HepG2 (cell line): ENCODE measurements around the gene STK10. TPM values are rescaled to one million over a fixed set of nuclear protein-coding genes. Genes with fewer than 3 reads are reported as not detected.

Source experiments
- DMAP1 ChIP-seq: IDR thresholded peaks from 2 replicates; pipeline ENCODE4 v1.6.1; 2016
- HNRNPH1 ChIP-seq: fragments of 200-400 bp; formaldehyde crosslinking; optimal IDR thresholded peaks from 2 replicates; pipeline ENCODE3; 2017; ENCODE audit warnings: mild to moderate bottlenecking, low read depth, low read length
- HOXA9 ChIP-seq: sonication (generic); formaldehyde crosslinking; IDR thresholded peaks from 2 replicates; pipeline ENCODE4 v1.8.1; 2022; ENCODE audit warnings: missing genetic modification reagents, mild to moderate bottlenecking, moderate library complexity, borderline replicate concordance
- KLF16 ChIP-seq, 2 experiments: sonication (generic) in 1 of 2; formaldehyde crosslinking in 1 of 2; IDR thresholded peaks; 2 replicates each; pipeline versions ENCODE4 v1.6.1 to v1.8.0; 2016 to 2023; ENCODE audit warnings: missing genetic modification reagents in 2 of 2, missing compliant biosample characterization in 1 of 2
- KLF9 ChIP-seq: IDR thresholded peaks from 2 replicates; pipeline ENCODE4 v1.6.1; 2016; ENCODE audit warnings: low read depth
- NCOR1 ChIP-seq: fragments of 200-600 bp; sonication (generic); IDR thresholded peaks from 2 replicates; pipeline ENCODE4 v1.7.0; 2017; ENCODE audit warnings: antibody characterized with exemption, low read length, borderline replicate concordance
- RARG ChIP-seq: sonication (generic); formaldehyde crosslinking; IDR thresholded peaks from 2 replicates; pipeline ENCODE4 v1.4.0; 2020; ENCODE audit warnings: low read depth, mild to moderate bottlenecking, missing genetic modification reagents
- SPEN ChIP-seq: sonication (generic); formaldehyde crosslinking; IDR thresholded peaks from 2 replicates; pipeline ENCODE4 v1.5.1; 2020; ENCODE audit warnings: low read depth, mild to moderate bottlenecking, missing genetic modification reagents
- SRY ChIP-seq: sonication (generic); formaldehyde crosslinking; IDR thresholded peaks from 2 replicates; pipeline ENCODE4 v1.8.0; 2022; ENCODE audit warnings: mild to moderate bottlenecking, missing genetic modification reagents
- TBP ChIP-seq: sonication (generic); formaldehyde crosslinking; IDR thresholded peaks from 2 replicates; pipeline ENCODE4 v1.5.0; 2020; ENCODE audit warnings: missing genetic modification reagents
- ZC3H4 ChIP-seq: sonication (generic); formaldehyde crosslinking; IDR thresholded peaks from 2 replicates; pipeline ENCODE4 v1.4.0; 2020; ENCODE audit warnings: missing genetic modification reagents, borderline replicate concordance
- ZNF274 ChIP-seq: sonication (generic); formaldehyde crosslinking; IDR thresholded peaks from 2 replicates; pipeline ENCODE4 v1.5.1; 2020; ENCODE audit warnings: mild to moderate bottlenecking, missing genetic modification reagents
- ZNF552 ChIP-seq: sonication (generic); formaldehyde crosslinking; IDR thresholded peaks from 2 replicates; pipeline ENCODE4 v1.9.0; 2022; ENCODE audit warnings: missing genetic modification reagents, mild to moderate bottlenecking, borderline replicate concordance
- ZNF703 ChIP-seq: sonication (generic); formaldehyde crosslinking; IDR thresholded peaks from 2 replicates; pipeline ENCODE4 v1.5.1; 2020; ENCODE audit warnings: missing genetic modification reagents, mild to moderate bottlenecking, moderate library complexity, borderline replicate concordance
- polyA plus RNA-seq, 8 experiments: library from polyadenylated mRNA; depleted of rRNA in 3 of 8; stranded (reverse) in 7 of 8; unstranded in 1 of 8; fragments of >200 nt; fragmentation: Illumina TruSeq in 4 of 8; extraction: Trizol in 4 of 8; gene quantifications; 2 replicates each; pipeline versions ENCODE4 v1.2.1 to v1.2.3, GENCODE V29; 2011 to 2016; ENCODE audit warnings: low read depth in 4 of 8, missing spikeins in 1 of 8, mixed read lengths in 1 of 8; ENCODE audit not compliant: insufficient read depth in 1 of 8
- total RNA-seq, 5 experiments: library from RNA; depleted of rRNA; stranded (reverse); fragments of >200 nt; fragmentation: Illumina TruSeq; extraction: Trizol; gene quantifications; 2 replicates each; pipeline ENCODE4 v1.2.3, GENCODE V29; 2016; ENCODE audit warnings: low read depth in 1 of 5
- TF ChIP-seq, protein P1 (sequence below): sonication (generic); formaldehyde crosslinking; IDR thresholded peaks from 2 replicates; pipeline ENCODE4 v1.5.1; 2020; ENCODE audit warnings: mild to moderate bottlenecking, missing genetic modification reagents, moderate library complexity
- TF ChIP-seq, protein P2 (sequence below): IDR thresholded peaks from 2 replicates; pipeline ENCODE4 v1.6.1; 2018; ENCODE audit warnings: missing genetic modification reagents
- TF ChIP-seq, protein P3 (sequence below): sonication (generic); formaldehyde crosslinking; IDR thresholded peaks from 2 replicates; pipeline ENCODE4 v1.8.1; 2022; ENCODE audit warnings: mild to moderate bottlenecking, missing genetic modification reagents
- TF ChIP-seq, protein P4 (sequence below): sonication (generic); formaldehyde crosslinking; IDR thresholded peaks from 2 replicates; pipeline ENCODE4 v1.5.0; 2020; ENCODE audit warnings: mild to moderate bottlenecking, low read depth, missing genetic modification reagents, borderline replicate concordance
- TF ChIP-seq, protein P5 (sequence below): sonication (generic); formaldehyde crosslinking; IDR thresholded peaks from 2 replicates; pipeline ENCODE4 v1.8.1; 2023; ENCODE audit warnings: mild to moderate bottlenecking, missing genetic modification reagents
- TF ChIP-seq, protein P6 (sequence below): IDR thresholded peaks from 2 replicates; pipeline ENCODE4 v1.6.1; 2012; ENCODE audit warnings: inconsistent platforms

STK10 gene
- total and polyA plus RNA-seq, 2 of the 13 experiments (the other 11 are each of a cell fraction or from before 2014, with no cell fraction given), result 7.0 to 7.2 TPM

DNA sequence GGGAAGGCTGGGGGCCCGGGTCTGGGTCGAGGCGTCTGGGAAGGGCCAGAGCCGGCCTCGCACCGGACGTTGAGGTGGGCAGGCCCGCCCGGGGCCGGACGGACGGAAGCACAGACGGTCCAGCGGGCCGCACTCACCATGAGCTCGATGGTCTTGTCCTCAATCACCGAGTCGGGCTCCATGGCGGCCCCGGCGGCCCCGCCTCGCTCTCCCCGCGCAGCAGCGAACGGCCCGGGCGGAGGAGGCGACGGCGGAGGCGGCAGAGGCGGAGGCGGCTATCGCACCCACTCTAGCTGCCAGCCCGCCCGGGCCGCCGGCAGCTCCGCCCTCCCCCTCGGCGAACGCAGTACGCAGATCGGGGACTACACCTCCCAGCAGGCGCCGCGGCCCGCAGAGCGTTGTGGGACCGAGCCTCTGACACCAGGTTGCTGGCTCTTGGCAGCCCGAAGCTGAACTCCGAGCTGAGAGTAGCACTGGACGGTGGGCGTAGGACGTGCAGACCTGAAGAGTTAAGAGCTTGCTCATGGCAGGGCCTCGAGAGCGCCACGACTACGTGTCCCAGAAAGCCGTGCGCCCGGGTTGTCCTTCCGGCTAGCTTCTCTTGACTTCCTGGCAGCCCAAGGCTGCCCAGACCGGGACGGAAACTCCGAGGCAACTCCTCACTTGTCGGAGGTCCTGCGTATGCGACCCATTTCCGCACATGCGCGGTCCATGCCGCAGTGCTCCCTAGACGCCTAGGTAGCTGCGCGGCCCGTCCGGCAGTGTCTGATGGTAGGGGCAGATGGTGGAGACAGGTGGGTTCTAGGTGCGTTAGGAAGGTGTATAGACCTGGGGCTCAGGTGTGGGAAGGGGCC lies 181.5 kb downstream of the STK10 start, which contains the start of gene FBXW11 (continued):
- TF ChIP-seq, protein P1, sequence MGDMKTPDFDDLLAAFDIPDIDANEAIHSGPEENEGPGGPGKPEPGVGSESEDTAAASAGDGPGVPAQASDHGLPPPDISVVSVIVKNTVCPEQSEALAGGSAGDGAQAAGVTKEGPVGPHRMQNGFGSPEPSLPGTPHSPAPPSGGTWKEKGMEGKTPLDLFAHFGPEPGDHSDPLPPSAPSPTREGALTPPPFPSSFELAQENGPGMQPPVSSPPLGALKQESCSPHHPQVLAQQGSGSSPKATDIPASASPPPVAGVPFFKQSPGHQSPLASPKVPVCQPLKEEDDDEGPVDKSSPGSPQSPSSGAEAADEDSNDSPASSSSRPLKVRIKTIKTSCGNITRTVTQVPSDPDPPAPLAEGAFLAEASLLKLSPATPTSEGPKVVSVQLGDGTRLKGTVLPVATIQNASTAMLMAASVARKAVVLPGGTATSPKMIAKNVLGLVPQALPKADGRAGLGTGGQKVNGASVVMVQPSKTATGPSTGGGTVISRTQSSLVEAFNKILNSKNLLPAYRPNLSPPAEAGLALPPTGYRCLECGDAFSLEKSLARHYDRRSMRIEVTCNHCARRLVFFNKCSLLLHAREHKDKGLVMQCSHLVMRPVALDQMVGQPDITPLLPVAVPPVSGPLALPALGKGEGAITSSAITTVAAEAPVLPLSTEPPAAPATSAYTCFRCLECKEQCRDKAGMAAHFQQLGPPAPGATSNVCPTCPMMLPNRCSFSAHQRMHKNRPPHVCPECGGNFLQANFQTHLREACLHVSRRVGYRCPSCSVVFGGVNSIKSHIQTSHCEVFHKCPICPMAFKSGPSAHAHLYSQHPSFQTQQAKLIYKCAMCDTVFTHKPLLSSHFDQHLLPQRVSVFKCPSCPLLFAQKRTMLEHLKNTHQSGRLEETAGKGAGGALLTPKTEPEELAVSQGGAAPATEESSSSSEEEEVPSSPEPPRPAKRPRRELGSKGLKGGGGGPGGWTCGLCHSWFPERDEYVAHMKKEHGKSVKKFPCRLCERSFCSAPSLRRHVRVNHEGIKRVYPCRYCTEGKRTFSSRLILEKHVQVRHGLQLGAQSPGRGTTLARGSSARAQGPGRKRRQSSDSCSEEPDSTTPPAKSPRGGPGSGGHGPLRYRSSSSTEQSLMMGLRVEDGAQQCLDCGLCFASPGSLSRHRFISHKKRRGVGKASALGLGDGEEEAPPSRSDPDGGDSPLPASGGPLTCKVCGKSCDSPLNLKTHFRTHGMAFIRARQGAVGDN (CRISPR knock-in tag), result peak; percentile 86
- TF ChIP-seq, protein P2, sequence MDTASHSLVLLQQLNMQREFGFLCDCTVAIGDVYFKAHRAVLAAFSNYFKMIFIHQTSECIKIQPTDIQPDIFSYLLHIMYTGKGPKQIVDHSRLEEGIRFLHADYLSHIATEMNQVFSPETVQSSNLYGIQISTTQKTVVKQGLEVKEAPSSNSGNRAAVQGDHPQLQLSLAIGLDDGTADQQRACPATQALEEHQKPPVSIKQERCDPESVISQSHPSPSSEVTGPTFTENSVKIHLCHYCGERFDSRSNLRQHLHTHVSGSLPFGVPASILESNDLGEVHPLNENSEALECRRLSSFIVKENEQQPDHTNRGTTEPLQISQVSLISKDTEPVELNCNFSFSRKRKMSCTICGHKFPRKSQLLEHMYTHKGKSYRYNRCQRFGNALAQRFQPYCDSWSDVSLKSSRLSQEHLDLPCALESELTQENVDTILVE, result peak; percentile 93
- TF ChIP-seq, protein P3, sequence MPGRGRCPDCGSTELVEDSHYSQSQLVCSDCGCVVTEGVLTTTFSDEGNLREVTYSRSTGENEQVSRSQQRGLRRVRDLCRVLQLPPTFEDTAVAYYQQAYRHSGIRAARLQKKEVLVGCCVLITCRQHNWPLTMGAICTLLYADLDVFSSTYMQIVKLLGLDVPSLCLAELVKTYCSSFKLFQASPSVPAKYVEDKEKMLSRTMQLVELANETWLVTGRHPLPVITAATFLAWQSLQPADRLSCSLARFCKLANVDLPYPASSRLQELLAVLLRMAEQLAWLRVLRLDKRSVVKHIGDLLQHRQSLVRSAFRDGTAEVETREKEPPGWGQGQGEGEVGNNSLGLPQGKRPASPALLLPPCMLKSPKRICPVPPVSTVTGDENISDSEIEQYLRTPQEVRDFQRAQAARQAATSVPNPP (CRISPR knock-in tag), result no peak
- TF ChIP-seq, protein P4, sequence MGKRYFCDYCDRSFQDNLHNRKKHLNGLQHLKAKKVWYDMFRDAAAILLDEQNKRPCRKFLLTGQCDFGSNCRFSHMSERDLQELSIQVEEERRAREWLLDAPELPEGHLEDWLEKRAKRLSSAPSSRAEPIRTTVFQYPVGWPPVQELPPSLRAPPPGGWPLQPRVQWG (CRISPR knock-in tag), result no peak
- peak; percentile 58 for TF ChIP-seq ZNF274 (CRISPR knock-in tag)
- TF ChIP-seq ZNF703 (CRISPR knock-in tag), result no peak
- TF ChIP-seq KLF9 (CRISPR knock-in tag), result no peak
- TF ChIP-seq, protein P5, sequence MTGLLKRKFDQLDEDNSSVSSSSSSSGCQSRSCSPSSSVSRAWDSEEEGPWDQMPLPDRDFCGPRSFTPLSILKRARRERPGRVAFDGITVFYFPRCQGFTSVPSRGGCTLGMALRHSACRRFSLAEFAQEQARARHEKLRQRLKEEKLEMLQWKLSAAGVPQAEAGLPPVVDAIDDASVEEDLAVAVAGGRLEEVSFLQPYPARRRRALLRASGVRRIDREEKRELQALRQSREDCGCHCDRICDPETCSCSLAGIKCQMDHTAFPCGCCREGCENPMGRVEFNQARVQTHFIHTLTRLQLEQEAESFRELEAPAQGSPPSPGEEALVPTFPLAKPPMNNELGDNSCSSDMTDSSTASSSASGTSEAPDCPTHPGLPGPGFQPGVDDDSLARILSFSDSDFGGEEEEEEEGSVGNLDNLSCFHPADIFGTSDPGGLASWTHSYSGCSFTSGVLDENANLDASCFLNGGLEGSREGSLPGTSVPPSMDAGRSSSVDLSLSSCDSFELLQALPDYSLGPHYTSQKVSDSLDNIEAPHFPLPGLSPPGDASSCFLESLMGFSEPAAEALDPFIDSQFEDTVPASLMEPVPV (CRISPR knock-in tag), result peak; percentile 57
- TF ChIP-seq, protein P6, sequence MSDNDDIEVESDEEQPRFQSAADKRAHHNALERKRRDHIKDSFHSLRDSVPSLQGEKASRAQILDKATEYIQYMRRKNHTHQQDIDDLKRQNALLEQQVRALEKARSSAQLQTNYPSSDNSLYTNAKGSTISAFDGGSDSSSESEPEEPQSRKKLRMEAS, result peak; percentile 51
- peak; percentile 34; the same call in 1 of the 2 replicates for TF ChIP-seq DMAP1 (CRISPR knock-in tag)
- TF ChIP-seq NCOR1, result no peak
- no peak for TF ChIP-seq TBP
- TF ChIP-seq HNRNPH1, result peak; percentile 83
- no peak for TF ChIP-seq SPEN (CRISPR knock-in tag)
- TF ChIP-seq SRY, result no peak; the same call in 1 of the 2 replicates
- no peak for TF ChIP-seq RARG
- TF ChIP-seq ZNF552 (CRISPR knock-in tag), result no peak
- TF ChIP-seq HOXA9 (CRISPR knock-in tag), result 0 out of 2 replicates have a peak, but pooled peaks have one; percentile 49
- TF ChIP-seq ZC3H4, result no peak
- peak in 1 of 2 experiments; percentile 71; a peak in 2 of 4 replicates for TF ChIP-seq KLF16 (CRISPR knock-in tag; IDR thresholded peaks at IDR 0.05)
